Lower lobe of right lung (tissue), 2 donors: ENCODE measurements around the gene SYCP2L. TPM values are rescaled to one million over a fixed set of nuclear protein-coding genes. Genes with fewer than 3 reads are reported as not detected.

Source experiments
- ATAC-seq, 2 donors: fragments of 200-7000 bp; cut with Tn5 transposase; one replicate each; pipeline ENCODE4 v1.9.1; 2020 to 2022; ENCODE audit warnings: mild to moderate bottlenecking in 2 of 2, moderate library complexity in 2 of 2
- DNase-seq: peaks from one replicate; pipeline ENCODE4 v3.0.0-alpha.2; 2020
- H3K27ac ChIP-seq: fragments of 200-600 bp; one replicate; pipeline ENCODE4 v1.8.0; 2022
- H3K27me3 ChIP-seq: fragments of 200-600 bp; one replicate; pipeline ENCODE4 v1.8.0; 2022; ENCODE audit warnings: low read depth
- H3K36me3 ChIP-seq: fragments of 200-600 bp; one replicate; pipeline ENCODE4 v1.8.0; 2022; ENCODE audit warnings: mild to moderate bottlenecking
- H3K4me1 ChIP-seq: fragments of 200-600 bp; one replicate; pipeline ENCODE4 v1.8.0; 2022
- H3K4me3 ChIP-seq: fragments of 200-600 bp; one replicate; pipeline ENCODE4 v1.8.0; 2022; ENCODE audit warnings: mild to moderate bottlenecking
- H3K9me3 ChIP-seq: fragments of 200-600 bp; one replicate; pipeline ENCODE4 v1.8.0; 2022
- intact Hi-C: fragments of 100-400 bp; cut with DNase I; formaldehyde crosslinking; loops from one replicate; pipeline ENCODE4 v1.11.0; 2022
- total RNA-seq: library from RNA; stranded (reverse); fragmentation: NEBNext Ultra II Directional; extraction: Animal tissue kit (Norgen Biotek cat#: 25700); gene quantifications from one replicate; pipeline ENCODE4 v1.2.1, GENCODE V29; 2021
- TF ChIP-seq, protein P1 (sequence below): fragments of 200-600 bp; IDR thresholded peaks from one replicate; pipeline ENCODE4 v1.8.0; 2022; ENCODE audit warnings: antibody characterized with exemption, mild to moderate bottlenecking
- donor health status: DM: no; HTN: yes; CAD: no; lungs with severe emphysema.

Gene SYCP2L
- total RNA-seq, 1 donor from 2014 or later, result 1.0 TPM

DNA sequence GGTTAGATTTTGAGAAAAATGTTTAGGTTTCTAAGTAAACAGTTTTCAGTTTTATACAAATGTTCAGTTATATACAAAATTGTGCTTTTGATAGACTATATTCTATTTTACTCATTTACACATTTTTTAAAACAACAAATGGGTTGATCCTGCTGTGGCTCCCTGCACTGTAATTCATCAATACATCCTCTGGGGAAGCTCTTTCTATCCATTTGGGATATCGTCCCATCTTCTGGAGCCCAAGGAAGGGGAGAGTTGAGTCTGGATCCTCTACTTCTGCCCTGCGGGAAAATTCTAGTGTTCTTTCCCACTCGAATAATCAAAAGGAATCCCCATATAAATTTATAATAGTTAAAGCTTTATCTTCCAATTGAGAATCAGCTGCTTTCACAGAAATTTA is 75.0 kb downstream of the SYCP2L start:
- intact Hi-C loops, result no loop called here
- H3K4me3 ChIP-seq, result no peak overlapping the region
- peaks cover 10% of the 10 kb centered on the region for H3K9me3 ChIP-seq
- DNase-seq, result no peak
- TF ChIP-seq, protein P1, sequence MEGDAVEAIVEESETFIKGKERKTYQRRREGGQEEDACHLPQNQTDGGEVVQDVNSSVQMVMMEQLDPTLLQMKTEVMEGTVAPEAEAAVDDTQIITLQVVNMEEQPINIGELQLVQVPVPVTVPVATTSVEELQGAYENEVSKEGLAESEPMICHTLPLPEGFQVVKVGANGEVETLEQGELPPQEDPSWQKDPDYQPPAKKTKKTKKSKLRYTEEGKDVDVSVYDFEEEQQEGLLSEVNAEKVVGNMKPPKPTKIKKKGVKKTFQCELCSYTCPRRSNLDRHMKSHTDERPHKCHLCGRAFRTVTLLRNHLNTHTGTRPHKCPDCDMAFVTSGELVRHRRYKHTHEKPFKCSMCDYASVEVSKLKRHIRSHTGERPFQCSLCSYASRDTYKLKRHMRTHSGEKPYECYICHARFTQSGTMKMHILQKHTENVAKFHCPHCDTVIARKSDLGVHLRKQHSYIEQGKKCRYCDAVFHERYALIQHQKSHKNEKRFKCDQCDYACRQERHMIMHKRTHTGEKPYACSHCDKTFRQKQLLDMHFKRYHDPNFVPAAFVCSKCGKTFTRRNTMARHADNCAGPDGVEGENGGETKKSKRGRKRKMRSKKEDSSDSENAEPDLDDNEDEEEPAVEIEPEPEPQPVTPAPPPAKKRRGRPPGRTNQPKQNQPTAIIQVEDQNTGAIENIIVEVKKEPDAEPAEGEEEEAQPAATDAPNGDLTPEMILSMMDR, result no peak
- H3K4me1 ChIP-seq, result no peaks in the 10 kb centered on the region
- no peak for ATAC-seq
- no peaks in the 10 kb centered on the region for H3K36me3 ChIP-seq
- no peaks in the 10 kb centered on the region for H3K27me3 ChIP-seq
- no peak overlapping the region for H3K27ac ChIP-seq

DNA sequence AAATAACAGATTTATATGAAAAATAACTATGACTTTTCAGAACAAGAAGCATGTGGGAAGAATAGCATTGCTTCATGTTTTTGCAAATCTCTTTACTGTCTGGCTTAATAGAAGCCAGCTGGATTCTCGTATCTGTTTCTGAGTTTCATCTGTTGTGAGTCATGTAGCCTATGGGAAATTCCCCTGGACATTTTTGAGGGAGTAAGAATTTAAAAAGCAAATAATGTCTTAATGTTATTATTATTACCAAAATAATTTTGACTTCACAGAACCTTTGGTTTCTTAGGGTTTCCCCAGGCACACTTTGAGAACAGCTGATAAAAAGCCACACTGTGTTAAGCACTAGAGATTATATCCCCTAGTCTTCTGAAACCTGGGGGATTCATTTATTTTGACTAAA is 75.8 kb downstream of the SYCP2L start:
- no peak overlapping the region for H3K27ac ChIP-seq
- DNase-seq (no peak), ATAC-seq (no peak)
- H3K27me3 ChIP-seq, result no peaks in the 10 kb centered on the region
- peaks cover 10% of the 10 kb centered on the region for H3K9me3 ChIP-seq
- no peak overlapping the region for H3K4me3 ChIP-seq
- intact Hi-C loops, result no loop called here
- no peaks in the 10 kb centered on the region for H3K4me1 ChIP-seq
- TF ChIP-seq, protein P1, result no peak
- no peaks in the 10 kb centered on the region for H3K36me3 ChIP-seq

DNA sequence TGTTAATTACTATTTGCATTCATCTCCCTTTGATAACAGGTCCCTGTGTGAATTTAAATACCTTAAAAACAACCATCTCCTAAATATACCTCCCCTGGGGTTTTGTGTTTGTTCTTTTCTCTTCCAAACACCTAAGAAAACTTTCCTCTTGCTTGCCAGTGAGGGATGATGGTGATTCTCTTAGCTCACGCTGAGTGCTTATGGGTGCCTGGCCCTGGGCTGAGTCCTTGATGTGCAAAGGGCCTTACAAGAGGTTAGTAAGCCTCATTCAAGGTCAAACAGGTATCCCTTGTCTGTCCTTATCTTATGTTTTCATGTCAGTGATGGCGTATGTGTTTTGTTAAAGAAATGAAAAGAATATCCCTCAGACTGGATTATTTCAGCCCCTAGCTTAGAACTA is 76.3 kb downstream of the SYCP2L start:
- TF ChIP-seq, protein P1, result no peak
- intact Hi-C loops, result no loop called here

DNA sequence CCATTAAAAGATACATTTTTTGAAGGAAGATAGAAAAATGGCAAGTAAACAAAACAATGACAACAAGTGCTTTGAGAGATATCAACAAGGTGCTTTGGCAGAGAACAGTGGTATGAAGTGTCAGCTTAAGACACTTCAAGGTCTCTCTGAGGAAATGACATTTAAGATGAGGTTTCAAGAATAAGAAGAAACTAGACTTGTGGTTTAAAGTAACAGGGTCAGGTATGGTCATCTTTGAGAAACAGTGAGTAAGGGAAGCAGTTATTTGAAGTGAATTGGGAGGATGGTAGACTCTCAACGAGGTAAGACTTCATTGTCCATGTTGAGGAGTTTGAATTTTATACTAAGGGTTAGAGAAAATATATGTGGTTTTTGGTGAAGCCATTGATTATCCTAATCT is 77.8 kb downstream of the SYCP2L start:
- H3K9me3 ChIP-seq, result peaks cover 10% of the 10 kb centered on the region
- no peaks in the 10 kb centered on the region for H3K36me3 ChIP-seq
- no peak overlapping the region for H3K27ac ChIP-seq
- TF ChIP-seq, protein P1, result no peak
- no peak overlapping the region for H3K4me3 ChIP-seq
- no peaks in the 10 kb centered on the region for H3K4me1 ChIP-seq
- no peaks in the 10 kb centered on the region for H3K27me3 ChIP-seq
- intact Hi-C loops, result no loop called here
- no peak for ATAC-seq
- no peak for DNase-seq

More for the DNA sequence above, 76.3 kb downstream of the SYCP2L start:
- H3K9me3 ChIP-seq, result peaks cover 10% of the 10 kb centered on the region
- H3K4me1 ChIP-seq, result no peaks in the 10 kb centered on the region
- H3K4me3 ChIP-seq, result no peak overlapping the region
- ATAC-seq, result no peak
- no peaks in the 10 kb centered on the region for H3K36me3 ChIP-seq
- no peak overlapping the region for H3K27ac ChIP-seq
- no peak for DNase-seq
- H3K27me3 ChIP-seq, result no peaks in the 10 kb centered on the region

DNA sequence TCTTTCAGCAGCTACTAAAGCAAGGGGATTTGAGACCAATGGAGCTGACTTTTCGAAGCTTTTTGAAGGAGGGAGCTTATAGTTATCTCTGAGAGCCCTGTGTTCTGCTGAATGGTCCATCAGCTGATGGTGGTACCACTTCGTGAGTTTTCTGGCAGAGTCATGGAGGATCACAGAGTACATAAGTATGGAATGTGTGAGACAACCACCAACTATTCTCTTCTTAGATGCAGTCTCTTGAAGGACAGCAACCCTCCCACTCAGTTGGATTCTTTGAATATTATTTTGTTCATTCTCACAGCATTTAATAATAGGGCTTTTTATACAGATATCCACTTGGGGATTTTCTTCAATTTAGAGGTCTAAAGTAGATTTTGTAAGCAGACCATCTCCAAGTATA is 81.9 kb downstream of the SYCP2L start:
- no peak overlapping the region for H3K27ac ChIP-seq
- H3K4me1 ChIP-seq, result no peaks in the 10 kb centered on the region
- intact Hi-C loops, result no loop called here
- no peak for ATAC-seq
- no peak for DNase-seq
- TF ChIP-seq, protein P1, result no peak
- no peak overlapping the region for H3K4me3 ChIP-seq
- H3K9me3 ChIP-seq, result peaks cover 10% of the 10 kb centered on the region
- H3K27me3 ChIP-seq, result no peaks in the 10 kb centered on the region
- H3K36me3 ChIP-seq, result no peaks in the 10 kb centered on the region

DNA sequence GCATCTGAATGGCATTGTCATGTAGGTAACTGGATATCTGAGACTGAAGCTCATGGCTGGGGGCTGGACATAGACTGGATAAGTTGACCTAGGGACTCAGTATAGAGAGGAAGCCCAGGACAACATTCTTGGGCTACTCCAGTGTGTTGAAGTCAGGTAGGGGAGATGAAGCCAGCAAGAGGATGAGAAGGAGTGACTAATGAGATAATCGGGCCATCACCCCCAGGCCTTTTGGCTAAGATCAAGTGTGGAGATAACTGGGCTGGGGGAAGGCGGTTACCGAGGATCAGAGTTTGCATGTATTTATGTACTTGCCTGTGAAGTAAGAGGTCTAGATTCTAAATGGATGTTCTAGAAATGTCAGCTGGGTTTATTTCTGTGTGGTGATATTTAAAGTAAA is 83.9 kb downstream of the SYCP2L start:
- intact Hi-C loops, result no loop called here
- no peaks in the 10 kb centered on the region for H3K27me3 ChIP-seq

More for the DNA sequence above, 83.9 kb downstream of the SYCP2L start:
- no peak overlapping the region for H3K27ac ChIP-seq
- TF ChIP-seq, protein P1, result no peak
- no peaks in the 10 kb centered on the region for H3K4me1 ChIP-seq
- DNase-seq (no peak), ATAC-seq (no peak)
- peaks cover 10% of the 10 kb centered on the region for H3K9me3 ChIP-seq
- H3K36me3 ChIP-seq, result no peaks in the 10 kb centered on the region
- no peak overlapping the region for H3K4me3 ChIP-seq
